ENCODE measurements around the gene KRTAP5-9. TPM values are rescaled to one million over a fixed set of nuclear protein-coding genes. Genes with fewer than 3 reads are reported as not detected.

KRTAP5-9 gene
- total RNA-seq, 1 donor from 2014 or later, result 0.26 TPM

DNA sequence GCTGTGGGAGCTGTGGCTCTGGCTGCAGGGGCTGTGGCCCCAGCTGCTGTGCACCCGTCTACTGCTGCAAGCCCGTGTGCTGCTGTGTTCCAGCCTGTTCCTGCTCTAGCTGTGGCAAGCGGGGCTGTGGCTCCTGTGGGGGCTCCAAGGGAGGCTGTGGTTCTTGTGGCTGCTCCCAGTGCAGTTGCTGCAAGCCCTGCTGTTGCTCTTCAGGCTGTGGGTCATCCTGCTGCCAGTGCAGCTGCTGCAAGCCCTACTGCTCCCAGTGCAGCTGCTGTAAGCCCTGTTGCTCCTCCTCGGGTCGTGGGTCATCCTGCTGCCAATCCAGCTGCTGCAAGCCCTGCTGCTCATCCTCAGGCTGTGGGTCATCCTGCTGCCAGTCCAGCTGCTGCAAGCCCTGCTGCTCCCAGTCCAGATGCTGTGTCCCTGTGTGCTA, 514 bp downstream of the KRTAP5-9 start:
- Mint-ChIP-seq H3K4me1 (ENCODE audit: low read depth) (peaks cover 15% of the 10 kb centered on the region), H3K36me3 (ENCODE audit: insufficient read depth) (peaks cover 6% of the 10 kb centered on the region), H3K27me3 (peaks cover 17% of the 10 kb centered on the region), H3K27ac (no peak overlapping the region), H3K9me3 (ENCODE audit: low read depth) (peaks cover 7% of the 10 kb centered on the region), H3K4me3 (ENCODE audit: low read depth) (no peak overlapping the region)
- no peak for TF ChIP-seq CTCF (IDR thresholded peaks at IDR 0.05; ENCODE audit: unreplicated experiment)
- no peak for DNase-seq (ENCODE audit: low spot score, unreplicated experiment)

- TF ChIP-seq CTCF (IDR thresholded peaks at IDR 0.05; ENCODE audit: unreplicated experiment), result no peak
- H3K27me3 Mint-ChIP-seq, result peaks cover 17% of the 10 kb centered on the region
- no peak for DNase-seq (ENCODE audit: low spot score, unreplicated experiment)
- no peak overlapping the region for H3K27ac Mint-ChIP-seq
- no peaks in the 10 kb centered on the region for H3K4me1 Mint-ChIP-seq (ENCODE audit: low read depth)
- no peaks in the 10 kb centered on the region for H3K36me3 Mint-ChIP-seq (ENCODE audit: insufficient read depth)
- H3K9me3 Mint-ChIP-seq (ENCODE audit: low read depth), result no peaks in the 10 kb centered on the region
- no peak overlapping the region for H3K4me3 Mint-ChIP-seq (ENCODE audit: low read depth)
These were observed 3.5 kb downstream of the KRTAP5-9 start for GRCh38 chr11:71551711-71552110.

DNA sequence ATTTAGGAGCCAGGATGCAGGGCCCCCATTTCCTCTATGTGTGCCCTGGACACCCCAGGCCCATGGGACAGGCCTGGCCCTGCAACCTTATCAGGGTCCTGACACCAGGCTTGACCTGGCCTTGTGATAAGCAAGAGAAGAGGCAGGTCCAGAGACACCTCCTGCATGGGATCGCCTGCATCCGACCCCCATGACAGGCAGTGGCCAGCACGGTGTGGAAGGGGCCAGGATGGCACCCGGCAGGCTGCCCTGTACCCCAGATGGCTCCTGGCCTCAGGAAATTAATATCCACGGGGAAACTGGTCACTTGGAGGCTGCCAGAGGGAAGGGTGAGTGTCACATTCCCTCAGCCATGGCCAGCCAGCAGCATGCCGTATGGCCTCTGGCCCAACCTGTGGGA, 6.8 kb downstream of the KRTAP5-9 start:
- H3K4me1 Mint-ChIP-seq (ENCODE audit: low read depth), result no peaks in the 10 kb centered on the region
- no peak for TF ChIP-seq CTCF (IDR thresholded peaks at IDR 0.05; ENCODE audit: unreplicated experiment)
- no peak overlapping the region for H3K4me3 Mint-ChIP-seq (ENCODE audit: low read depth)
- H3K9me3 Mint-ChIP-seq (ENCODE audit: low read depth), result peaks cover 4% of the 10 kb centered on the region
- DNase-seq (ENCODE audit: low spot score, unreplicated experiment), result no peak
- H3K36me3 Mint-ChIP-seq (ENCODE audit: insufficient read depth), result no peaks in the 10 kb centered on the region
- H3K27ac Mint-ChIP-seq, result no peak overlapping the region
- H3K27me3 Mint-ChIP-seq, result peaks cover 5% of the 10 kb centered on the region

GRCh38 chr11:71555508-71555907, 7.3 kb downstream of the KRTAP5-9 start:
- TF ChIP-seq CTCF (IDR thresholded peaks at IDR 0.05; ENCODE audit: unreplicated experiment), result no peak
- H3K9me3 Mint-ChIP-seq (ENCODE audit: low read depth), result peaks cover 6% of the 10 kb centered on the region
- H3K36me3 Mint-ChIP-seq (ENCODE audit: insufficient read depth), result no peaks in the 10 kb centered on the region
- DNase-seq (ENCODE audit: low spot score, unreplicated experiment), result no peak
- no peaks in the 10 kb centered on the region for H3K27me3 Mint-ChIP-seq
- H3K4me3 Mint-ChIP-seq (ENCODE audit: low read depth), result no peak overlapping the region
- H3K27ac Mint-ChIP-seq, result no peak overlapping the region
- H3K4me1 Mint-ChIP-seq (ENCODE audit: low read depth), result no peaks in the 10 kb centered on the region

DNA sequence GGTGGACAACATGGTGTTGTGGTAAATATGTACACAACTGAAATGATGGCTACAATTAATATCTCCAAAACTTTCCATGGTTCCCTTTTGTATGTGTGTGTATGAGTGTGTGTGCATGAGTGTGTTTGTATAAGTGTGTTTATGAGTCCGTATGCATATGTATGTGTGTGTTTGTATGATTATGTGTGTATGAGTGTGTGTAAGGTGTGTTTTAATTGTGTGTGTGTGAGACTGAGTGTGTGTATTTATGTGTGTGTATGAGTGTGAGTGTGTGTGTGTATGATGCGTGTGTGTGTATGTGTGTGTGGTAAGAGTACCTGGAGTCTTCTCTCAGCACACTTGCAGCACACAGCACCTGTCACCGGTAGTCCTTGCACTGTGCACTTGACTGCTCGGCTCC, 7.8 kb downstream of the KRTAP5-9 start:
- Mint-ChIP-seq H3K27ac (no peak overlapping the region), H3K9me3 (ENCODE audit: low read depth) (peaks cover 7% of the 10 kb centered on the region), H3K4me1 (ENCODE audit: low read depth) (no peaks in the 10 kb centered on the region), H3K27me3 (peaks cover 2% of the 10 kb centered on the region), H3K4me3 (ENCODE audit: low read depth) (no peak overlapping the region), H3K36me3 (ENCODE audit: insufficient read depth) (no peaks in the 10 kb centered on the region)
- no peak for TF ChIP-seq CTCF (IDR thresholded peaks at IDR 0.05; ENCODE audit: unreplicated experiment)
- DNase-seq (ENCODE audit: low spot score, unreplicated experiment), result no peak
